Activated CD4-positive, alpha-beta T cell treated with anti-CD3 and anti-CD28 coated beads, Interleukin-2, amount 50 U/mL, for 1 hour (primary cell): ENCODE data around the gene STARD5.
"Not testable (repeated sequence)": the region's sequence is repeated elsewhere in the genome, so short reads cannot be mapped to it uniquely, and the experiment has no call there.

Experiments
- DNase-seq: peaks from one replicate; pipeline ENCODE4 v3.0.0-alpha.2; 2020

Gene STARD5

GRCh38 chr15:81323944-81324881, at the start of gene STARD5:
Gene STARD5 (minus strand): TSS chr15:81324141. CDS start chr15:81324099, 42 bp downstream.
- peak; percentile 95 for DNase-seq

- no peak for DNase-seq
Observed at GRCh38 chr15:81373176-81373575, 49.2 kb upstream of the STARD5 start.

- DNase-seq = no peak
Observed at GRCh38 chr15:81372575-81372974, 48.6 kb upstream of the STARD5 start.

GRCh38 chr15:81363718-81364500, 40.0 kb upstream of the STARD5 start:
- no peak for DNase-seq

- DNase-seq = no peak
Observed at GRCh38 chr15:81363276-81363675, 39.3 kb upstream of the STARD5 start.

GRCh38 chr15:81362790-81363189, 38.8 kb upstream of the STARD5 start:
- no peak for DNase-seq

GRCh38 chr15:81361891-81362290, 38.0 kb upstream of the STARD5 start:
- DNase-seq = no peak

GRCh38 chr15:81360491-81360890, 36.5 kb upstream of the STARD5 start:
- no peak for DNase-seq

GRCh38 chr15:81358248-81358647, 34.3 kb upstream of the STARD5 start:
- DNase-seq = no peak

GRCh38 chr15:81357180-81357686, 33.3 kb upstream of the STARD5 start:
- DNase-seq = no peak

- no peak for DNase-seq
Observed at GRCh38 chr15:81356252-81356651, 32.3 kb upstream of the STARD5 start.

- no peak for DNase-seq
Observed at GRCh38 chr15:81351651-81352050, 27.7 kb upstream of the STARD5 start.

GRCh38 chr15:81349271-81349670, 25.3 kb upstream of the STARD5 start:
- DNase-seq = no peak

GRCh38 chr15:81348691-81349090, 24.8 kb upstream of the STARD5 start:
- not testable (repeated sequence) for DNase-seq

GRCh38 chr15:81347910-81348309, 24.0 kb upstream of the STARD5 start:
- no peak for DNase-seq

GRCh38 chr15:81346611-81347010, 22.7 kb upstream of the STARD5 start:
- DNase-seq = no peak

- DNase-seq = no peak
Observed at GRCh38 chr15:81343371-81343770, 19.4 kb upstream of the STARD5 start.

- no peak for DNase-seq
Observed at GRCh38 chr15:81341351-81341750, 17.4 kb upstream of the STARD5 start.

- no peak for DNase-seq
Observed at GRCh38 chr15:81339851-81340250, 15.9 kb upstream of the STARD5 start.

GRCh38 chr15:81339321-81339720, 15.4 kb upstream of the STARD5 start:
- no peak for DNase-seq

- no peak for DNase-seq
Observed at GRCh38 chr15:81338170-81339007, 14.4 kb upstream of the STARD5 start.

GRCh38 chr15:81337713-81338157, 13.8 kb upstream of the STARD5 start:
- DNase-seq = no peak

GRCh38 chr15:81337241-81337640, 13.3 kb upstream of the STARD5 start:
- DNase-seq = no peak
